SIG-M5 treated with dmso at 0.1 percent for 504 hours (cell line): ENCODE data around the gene GSTO1.
"Not testable (repeated sequence)": the region's sequence is repeated elsewhere in the genome, so short reads cannot be mapped to it uniquely, and the experiment has no call there.

Experiments used
- DNase-seq: peaks from one replicate; lab custom pipeline; 2025; ENCODE audit not compliant: unreplicated experiment; lab: John Stamatoyannopoulos, UW

The GSTO1 gene

DNA sequence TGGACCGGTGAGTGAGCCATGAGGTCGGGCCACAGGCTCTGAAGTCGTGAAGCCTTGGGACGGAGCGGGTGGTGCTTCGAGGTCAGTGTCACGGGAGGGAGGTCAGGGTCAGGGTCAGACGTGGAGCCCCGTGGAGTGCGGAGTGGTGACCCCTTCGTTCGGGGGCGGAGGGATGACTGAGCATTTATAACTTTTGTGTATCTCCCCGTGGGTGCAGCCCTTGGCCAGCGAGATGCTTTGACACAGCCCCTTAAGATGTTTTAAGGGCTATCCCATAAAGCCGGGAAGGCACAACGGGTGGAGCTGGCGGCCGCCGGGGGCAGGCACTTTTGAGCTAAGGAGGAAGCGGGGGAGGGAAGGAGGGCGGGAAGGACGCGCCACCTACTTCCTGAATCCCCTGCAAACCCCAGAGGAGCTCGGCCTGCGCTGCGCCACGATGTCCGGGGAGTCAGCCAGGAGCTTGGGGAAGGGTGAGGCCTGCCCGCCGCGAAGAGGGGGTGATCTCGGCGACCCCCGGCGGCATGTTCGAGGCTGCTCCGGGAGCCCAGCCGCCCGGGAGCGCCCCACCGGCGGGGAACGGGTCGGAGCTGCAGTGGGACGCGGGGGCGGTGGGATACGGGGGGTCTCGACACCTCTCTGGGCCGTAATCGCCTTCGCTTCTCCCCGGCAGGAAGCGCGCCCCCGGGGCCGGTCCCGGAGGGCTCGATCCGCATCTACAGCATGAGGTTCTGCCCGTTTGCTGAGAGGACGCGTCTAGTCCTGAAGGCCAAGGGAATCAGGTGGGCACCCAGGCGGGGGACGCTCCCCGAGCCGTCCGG is at the start of gene GSTO1:
GSTO1 (plus strand) TSS at position 400 of the 818 bp plus-strand sequence; CDS start at position 437, 37 bp downstream.
- DNase-seq = peak; percentile 74

DNA sequence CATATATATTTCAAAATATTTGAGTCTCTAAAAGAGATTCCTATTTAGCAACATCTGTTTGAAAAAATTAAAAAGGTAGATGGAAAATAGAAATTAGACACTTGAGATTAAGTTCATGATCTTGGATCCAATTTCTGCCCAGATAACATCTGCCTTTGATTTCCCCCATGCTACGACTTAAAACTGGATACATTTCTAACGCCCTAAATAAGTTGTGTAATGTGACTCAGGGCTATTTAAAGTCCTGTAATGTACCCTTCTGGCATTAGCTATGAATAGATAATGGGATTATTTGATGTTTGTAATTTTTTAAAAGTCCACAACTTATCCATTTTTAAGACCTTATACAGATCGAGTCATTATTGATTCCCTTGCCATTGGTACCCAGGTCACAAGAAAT is 46.0 kb upstream of the GSTO1 start:
- DNase-seq = no peak

DNA sequence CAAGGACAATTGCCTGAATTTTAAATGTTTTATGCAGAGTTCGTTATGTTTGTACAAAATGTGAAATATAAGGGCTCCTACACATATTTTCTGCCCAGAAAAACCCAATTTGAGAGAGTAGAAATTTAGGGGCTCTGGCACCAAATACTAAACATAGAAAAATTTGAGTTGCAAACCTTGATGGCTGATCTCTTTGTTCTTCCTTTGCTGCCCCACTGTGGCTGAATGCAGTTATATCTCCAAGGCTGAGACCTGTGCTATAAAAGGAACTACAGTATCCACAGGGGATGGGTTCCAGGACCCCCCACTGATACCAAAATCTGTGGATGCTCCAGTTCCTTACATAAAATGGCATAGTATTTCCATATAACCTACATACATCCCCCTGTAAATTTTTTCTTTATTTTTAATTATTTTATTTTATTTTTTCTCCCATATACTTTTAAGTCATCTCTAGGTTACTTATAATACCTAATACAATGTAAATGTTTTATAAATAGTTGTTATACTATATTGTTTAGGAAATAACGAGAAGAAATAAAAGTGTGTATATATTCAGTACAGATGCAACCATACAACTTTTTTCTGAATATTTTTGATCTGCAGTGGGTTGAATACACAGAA is 45.0 kb upstream of the GSTO1 start:
- DNase-seq = peak; percentile 32

DNA sequence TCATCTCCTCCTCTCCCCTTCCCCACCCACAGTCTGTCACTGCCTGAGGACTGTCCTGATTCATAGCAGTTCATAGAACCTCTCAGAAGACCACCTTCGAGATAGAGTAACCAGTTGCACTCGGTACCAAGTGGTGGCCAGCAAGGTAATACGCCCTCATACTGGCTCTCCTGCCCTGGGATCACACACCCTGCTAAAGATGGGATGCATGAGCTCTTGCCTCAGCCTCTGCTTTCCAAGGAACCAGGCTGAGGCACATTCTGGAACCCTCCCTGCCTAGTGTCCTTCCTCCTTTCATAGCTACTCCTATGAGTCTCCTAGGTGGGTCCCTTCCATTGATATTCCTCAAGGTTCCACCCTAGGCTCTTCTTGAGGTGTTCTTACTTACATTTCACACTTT is 38.1 kb upstream of the GSTO1 start:
- no peak for DNase-seq

GRCh38 chr10:104218751-104219150 is 35.9 kb upstream of the GSTO1 start:
- DNase-seq = no peak

DNA sequence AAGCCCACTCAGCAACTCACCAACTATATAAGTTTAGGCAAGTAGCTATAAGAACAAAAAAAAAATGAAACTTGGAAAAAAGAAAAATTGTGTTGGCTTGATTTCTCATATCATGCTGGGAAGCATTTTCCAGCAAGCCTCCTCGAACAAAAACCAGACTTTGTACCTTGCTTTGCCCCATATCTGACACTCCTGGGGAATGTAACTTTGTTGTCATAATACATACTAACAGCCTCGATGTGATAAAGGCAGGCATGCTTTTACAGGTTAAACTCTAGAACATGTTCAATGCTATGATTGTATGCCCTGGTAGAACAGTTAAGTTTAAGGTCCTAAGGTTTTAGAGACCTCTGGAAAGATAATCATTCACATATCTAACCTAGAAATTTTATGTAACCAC is 34.2 kb upstream of the GSTO1 start:
- no peak for DNase-seq

- DNase-seq = no peak
Observed at GRCh38 chr10:104223304-104223703, 31.4 kb upstream of the GSTO1 start.

GRCh38 chr10:104230490-104230889 is 24.2 kb upstream of the GSTO1 start:
- DNase-seq = no peak

- peak; percentile 90 for DNase-seq
Observed at GRCh38 chr10:104231784-104232612, 22.7 kb upstream of the GSTO1 start, which contains the start of gene CFAP43. Gene CFAP43, minus strand, starts transcription at chr10:104232364. Its CDS starts 118 bp downstream, at chr10:104232246.

GRCh38 chr10:104232613-104233102 is 22.0 kb upstream of the GSTO1 start:
- no peak for DNase-seq

GRCh38 chr10:104233817-104234216 is 20.9 kb upstream of the GSTO1 start:
- no peak for DNase-seq

- no peak for DNase-seq
Observed at GRCh38 chr10:104234934-104235333, 19.8 kb upstream of the GSTO1 start.

DNA sequence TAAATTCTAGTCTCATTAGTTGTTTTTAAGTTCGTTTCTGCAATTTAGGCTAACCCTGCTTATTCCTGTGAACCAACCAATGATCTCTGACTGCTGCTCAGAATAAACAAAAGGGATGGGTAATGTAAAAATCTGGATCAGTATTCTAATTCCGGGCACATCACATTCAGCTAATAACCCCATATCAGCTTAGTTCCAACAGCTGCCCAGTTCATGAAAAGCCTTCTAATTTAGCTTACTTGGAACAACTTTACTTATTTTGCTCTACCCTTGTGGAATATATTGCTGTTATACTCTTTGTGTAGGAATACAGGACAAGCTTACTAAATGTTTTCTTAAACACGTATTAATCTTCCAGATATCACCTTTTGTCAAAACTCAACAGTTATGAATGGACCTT is 18.9 kb upstream of the GSTO1 start:
- DNase-seq = no peak

DNA sequence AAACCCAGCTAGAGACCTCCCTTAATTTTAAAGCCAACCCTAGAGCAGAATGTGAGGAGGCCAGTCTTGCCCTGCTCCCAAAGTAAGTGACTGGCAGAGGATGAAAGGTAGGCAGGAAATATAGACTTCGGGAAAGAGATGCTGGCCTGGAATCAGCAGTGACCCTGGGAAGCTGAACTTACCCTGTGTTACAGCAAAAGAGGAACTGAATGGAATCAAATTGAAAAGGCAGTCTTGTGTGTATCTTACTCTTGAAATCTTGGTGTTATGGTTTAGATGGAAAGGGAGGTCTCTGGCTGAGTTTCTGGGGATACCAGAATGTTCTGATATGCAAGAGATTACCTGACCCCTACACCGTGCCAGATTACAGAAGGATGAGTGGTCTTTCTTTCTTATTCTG is 14.6 kb upstream of the GSTO1 start:
- no peak for DNase-seq

DNA sequence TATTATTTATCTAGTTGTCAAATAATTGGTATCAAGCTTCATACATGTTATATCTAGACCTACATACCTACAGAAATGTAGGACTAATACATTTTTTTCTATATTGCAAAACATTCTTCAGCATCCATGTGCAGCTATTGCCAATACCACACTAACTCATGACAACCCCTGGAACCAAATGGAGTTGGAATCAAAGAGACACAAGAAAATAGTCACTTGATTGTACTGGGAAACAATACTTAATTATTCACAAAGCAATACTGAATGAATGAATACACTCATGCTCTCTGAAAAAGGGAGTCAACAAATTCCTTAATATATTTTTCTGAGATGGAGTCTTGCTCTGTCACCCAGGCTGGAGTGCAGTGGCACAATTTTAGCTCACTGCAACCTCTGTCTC is 12.1 kb upstream of the GSTO1 start:
- DNase-seq = no peak

DNA sequence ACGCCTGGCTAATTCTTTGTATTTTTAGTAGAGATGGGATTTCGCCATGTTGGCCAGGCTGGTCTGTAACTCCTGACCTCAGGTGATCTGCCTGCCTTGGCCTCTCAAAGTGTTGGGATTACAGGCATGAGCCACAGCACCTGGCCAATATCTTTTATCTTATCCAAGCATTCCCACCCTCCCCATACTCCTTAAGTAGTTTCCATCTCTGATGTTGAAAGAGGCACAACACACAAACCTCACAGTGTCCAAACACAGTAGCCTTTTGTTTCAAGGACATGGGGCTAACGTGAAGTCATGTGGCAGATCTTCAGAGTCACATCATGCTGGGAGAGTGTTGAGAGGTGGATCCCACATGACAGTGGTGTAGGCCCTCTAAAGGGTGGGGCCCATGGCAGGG is 11.7 kb upstream of the GSTO1 start:
- not testable (repeated sequence) for DNase-seq

DNA sequence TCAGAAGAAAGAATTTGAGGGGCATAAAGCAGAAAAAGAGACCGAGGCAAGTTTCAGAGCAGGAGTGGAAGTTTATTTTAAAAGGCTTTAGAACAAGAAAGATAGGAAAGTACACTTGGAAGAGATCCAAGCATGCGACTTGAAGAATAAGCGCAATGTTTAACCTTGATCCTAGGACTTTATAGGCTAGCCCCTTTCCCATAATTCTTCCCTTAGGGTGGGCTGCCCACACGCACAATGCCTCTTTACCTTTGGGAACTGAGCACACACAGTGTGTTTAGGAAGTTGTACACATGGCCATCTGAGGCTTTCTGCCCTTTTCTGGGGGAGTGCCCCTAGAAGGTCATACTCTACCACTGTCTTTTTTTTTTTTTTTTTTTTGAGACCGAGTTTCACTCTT is 11.2 kb upstream of the GSTO1 start:
- no peak for DNase-seq

GRCh38 chr10:104245066-104245632 is 9.5 kb upstream of the GSTO1 start:
- DNase-seq = no peak

DNA sequence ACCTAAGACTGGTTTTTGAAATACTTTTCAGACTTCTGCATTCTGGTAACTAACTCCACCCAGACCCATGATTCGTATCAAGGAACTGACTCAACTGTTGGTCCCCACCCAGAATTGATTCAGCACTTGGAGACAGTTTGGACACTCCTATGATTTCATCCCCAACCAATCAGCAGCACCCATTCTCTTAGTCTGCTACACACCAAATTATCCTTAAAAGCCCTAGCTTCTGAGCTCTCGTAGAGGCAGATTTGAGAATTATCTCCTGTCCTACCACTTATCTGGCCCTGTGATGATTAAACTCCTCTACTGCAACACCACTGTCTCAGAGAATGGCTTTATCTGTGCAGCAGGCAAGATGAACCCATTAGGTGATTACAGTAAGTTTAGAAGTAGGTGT is 7.7 kb upstream of the GSTO1 start:
- no peak for DNase-seq

- DNase-seq = no peak
Observed at GRCh38 chr10:104247513-104248146, 7.1 kb upstream of the GSTO1 start.

GRCh38 chr10:104248931-104249330 is 5.8 kb upstream of the GSTO1 start:
- not testable (repeated sequence) for DNase-seq
